Ascending aorta (tissue), 2 donors: ENCODE measurements around the gene CHD9. TPM values are rescaled to one million over a fixed set of nuclear protein-coding genes. Genes with fewer than 3 reads are reported as not detected.
"Not testable (repeated sequence)": the region's sequence is repeated elsewhere in the genome, so short reads cannot be mapped to it uniquely, and the experiment has no call there.

Experiments used
- DNase-seq, 2 donors: peaks; one replicate each; pipeline ENCODE4 v3.0.0-alpha.2; 2019; ENCODE audit warnings: low spot score in 2 of 2
- H3K27ac ChIP-seq, 2 donors: fragments of 200-600 bp; sonication (generic); one replicate each; pipeline ENCODE4 v1.5.1; 2016 to 2017; ENCODE audit warnings: mild to moderate bottlenecking in 1 of 2
- H3K27me3 ChIP-seq: fragments of 200-600 bp; sonication (generic); one replicate; pipeline ENCODE4 v1.5.1; 2017
- H3K36me3 ChIP-seq, 2 donors: fragments of 200-600 bp; sonication (generic); one replicate each; pipeline ENCODE4 v1.5.1; 2016
- H3K4me1 ChIP-seq, 2 donors: fragments of 200-600 bp; sonication (generic); one replicate each; pipeline ENCODE4 v1.5.1; 2016 to 2017; ENCODE audit warnings: mild to moderate bottlenecking in 1 of 2
- H3K4me3 ChIP-seq, 2 donors: fragments of 200-600 bp; sonication (generic); one replicate each; pipeline ENCODE4 v1.5.1; 2016 to 2017; ENCODE audit warnings: mild to moderate bottlenecking in 1 of 2
- H3K9me3 ChIP-seq, 2 donors: fragments of 200-600 bp; sonication (generic); one replicate each; pipeline ENCODE4 v1.5.1; 2016
- intact Hi-C: fragments of 100-400 bp; cut with DNase I; formaldehyde crosslinking; loops from one replicate; pipeline ENCODE4 v1.15.1; 2023
- total RNA-seq: library from RNA; depleted of rRNA; stranded (reverse); fragments of >200 nt; gene quantifications from one replicate; pipeline ENCODE4 v1.1.0, GENCODE V29; 2016
- TF ChIP-seq, protein P1 (sequence below), 3 experiments: fragments of 200-600 bp in 2 of 3; fragments of 450-650 bp in 1 of 3; sonication (generic) in 2 of 3; IDR thresholded peaks; one replicate each; pipeline ENCODE4 v1.5.1; 2016 to 2019; ENCODE audit warnings: antibody characterized with exemption in 3 of 3, mild to moderate bottlenecking in 1 of 3, moderate library complexity in 1 of 3

CHD9 gene
- total RNA-seq, 1 donor from 2014 or later = 56.9 TPM

DNA sequence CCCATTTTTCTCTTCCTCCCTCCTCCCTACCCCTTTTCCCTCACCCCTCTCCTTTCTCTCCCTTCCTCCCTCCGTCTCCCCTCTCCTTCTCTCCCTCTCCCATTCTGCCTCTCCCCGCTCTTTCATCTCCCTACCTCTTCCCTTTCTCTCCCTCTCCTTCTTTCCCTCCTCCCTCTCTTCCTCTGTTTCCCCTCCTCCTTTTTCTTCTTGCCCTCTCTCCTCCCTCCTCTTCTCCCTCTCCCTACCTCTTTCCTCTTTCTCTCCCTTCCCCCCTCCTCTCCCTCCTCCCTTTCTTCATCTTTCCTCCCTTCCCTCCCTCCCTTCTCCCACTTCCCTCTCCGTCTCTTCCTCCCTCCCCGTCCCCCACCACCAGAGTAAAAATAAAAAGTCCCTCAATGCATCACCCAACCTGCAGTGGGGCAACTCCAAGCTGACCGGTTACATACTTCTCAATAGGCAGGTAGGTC lies 12.5 kb upstream of the CHD9 start:
- TF ChIP-seq, protein P1, sequence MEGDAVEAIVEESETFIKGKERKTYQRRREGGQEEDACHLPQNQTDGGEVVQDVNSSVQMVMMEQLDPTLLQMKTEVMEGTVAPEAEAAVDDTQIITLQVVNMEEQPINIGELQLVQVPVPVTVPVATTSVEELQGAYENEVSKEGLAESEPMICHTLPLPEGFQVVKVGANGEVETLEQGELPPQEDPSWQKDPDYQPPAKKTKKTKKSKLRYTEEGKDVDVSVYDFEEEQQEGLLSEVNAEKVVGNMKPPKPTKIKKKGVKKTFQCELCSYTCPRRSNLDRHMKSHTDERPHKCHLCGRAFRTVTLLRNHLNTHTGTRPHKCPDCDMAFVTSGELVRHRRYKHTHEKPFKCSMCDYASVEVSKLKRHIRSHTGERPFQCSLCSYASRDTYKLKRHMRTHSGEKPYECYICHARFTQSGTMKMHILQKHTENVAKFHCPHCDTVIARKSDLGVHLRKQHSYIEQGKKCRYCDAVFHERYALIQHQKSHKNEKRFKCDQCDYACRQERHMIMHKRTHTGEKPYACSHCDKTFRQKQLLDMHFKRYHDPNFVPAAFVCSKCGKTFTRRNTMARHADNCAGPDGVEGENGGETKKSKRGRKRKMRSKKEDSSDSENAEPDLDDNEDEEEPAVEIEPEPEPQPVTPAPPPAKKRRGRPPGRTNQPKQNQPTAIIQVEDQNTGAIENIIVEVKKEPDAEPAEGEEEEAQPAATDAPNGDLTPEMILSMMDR (IDR thresholded peaks at IDR 0.05) = no peak
- intact Hi-C loops = no loop called here
- H3K4me3 ChIP-seq = no peak overlapping the region
- peaks cover 12 to 18% of the 10 kb centered on the region in 2 donors for H3K4me1 ChIP-seq
- H3K27me3 ChIP-seq = no peaks in the 10 kb centered on the region
- H3K9me3 ChIP-seq = no peaks in the 10 kb centered on the region
- peak overlapping the region; percentile 48 to 56 for H3K27ac ChIP-seq
- no peaks in the 10 kb centered on the region for H3K36me3 ChIP-seq
- no peak for DNase-seq

- TF ChIP-seq, protein P1 (IDR thresholded peaks at IDR 0.05) = no peak
- intact Hi-C loops = no loop called here
- H3K9me3 ChIP-seq = no peaks in the 10 kb centered on the region
- no peaks in the 10 kb centered on the region for H3K27me3 ChIP-seq
- H3K36me3 ChIP-seq = no peaks in the 10 kb centered on the region
- no peak for DNase-seq
- peak overlapping the region in 1 of 2 donors; percentile 48 for H3K4me3 ChIP-seq
- peaks cover 12 to 18% of the 10 kb centered on the region in 2 donors for H3K4me1 ChIP-seq
- peak overlapping the region; percentile 48 to 56 for H3K27ac ChIP-seq
Measured at GRCh38 chr16:53043428-53043831, 11.4 kb upstream of the CHD9 start.

GRCh38 chr16:53043986-53044601 lies 10.7 kb upstream of the CHD9 start:
- Histone ChIP-seq H3K27ac (peak overlapping the region; percentile 48 to 56), H3K9me3 (no peaks in the 10 kb centered on the region), H3K27me3 (no peaks in the 10 kb centered on the region), H3K36me3 (no peaks in the 10 kb centered on the region), H3K4me1 (peaks cover 12 to 18% of the 10 kb centered on the region in 2 donors), H3K4me3 (peak overlapping the region; percentile 17 to 48)
- DNase-seq = no peak
- TF ChIP-seq, protein P1 (IDR thresholded peaks at IDR 0.05) = no peak
- intact Hi-C loops = no loop called here

- H3K4me1 ChIP-seq = peaks cover 12 to 18% of the 10 kb centered on the region in 2 donors
- H3K27ac ChIP-seq = no peak overlapping the region
- no peak for DNase-seq
- H3K4me3 ChIP-seq = no peak overlapping the region
- TF ChIP-seq, protein P1 (IDR thresholded peaks at IDR 0.05) = no peak
- no peaks in the 10 kb centered on the region for H3K9me3 ChIP-seq
- intact Hi-C loops = no loop called here
- H3K27me3 ChIP-seq = no peaks in the 10 kb centered on the region
- no peaks in the 10 kb centered on the region for H3K36me3 ChIP-seq
Measured at GRCh38 chr16:53045341-53046220, 9.2 kb upstream of the CHD9 start.

- H3K36me3 ChIP-seq, intact Hi-C loops, H3K9me3 ChIP-seq, DNase-seq, H3K27me3 ChIP-seq, H3K4me3 ChIP-seq, H3K27ac ChIP-seq: not testable (repeated sequence)
- peaks cover 3 to 18% of the 10 kb centered on the region in 2 donors for H3K4me1 ChIP-seq
Measured at GRCh38 chr16:53047515-53047914, 7.3 kb upstream of the CHD9 start.
